ENCODE results near the gene EHBP1. TPM values are rescaled to one million over a fixed set of nuclear protein-coding genes. Genes with fewer than 3 reads are reported as not detected.

Gene EHBP1
- total RNA-seq, 2 experiments from 2014 or later, result 21.4 to 22.3 TPM

DNA sequence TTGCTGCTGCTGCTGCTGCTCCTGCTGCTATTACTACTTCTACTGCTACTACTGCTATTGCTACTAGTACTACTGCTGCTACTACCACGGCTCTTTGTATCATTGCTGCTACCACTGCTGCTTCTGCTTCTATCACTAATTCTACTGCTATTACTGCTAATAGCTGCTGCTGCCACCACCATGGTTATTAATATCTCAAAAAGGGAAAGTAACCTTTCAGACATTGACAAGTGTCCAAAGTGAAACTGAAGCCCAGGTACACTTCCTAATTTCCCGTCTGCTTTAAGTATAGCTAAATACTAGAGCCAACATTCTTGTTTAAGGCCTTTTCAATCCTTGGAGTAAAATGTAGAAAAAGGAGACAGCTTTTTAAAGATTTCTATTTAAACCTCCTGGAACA is 45.4 kb upstream of the EHBP1 start:
- Histone ChIP-seq H3K27me3 (ENCODE audit: control insufficient read depth in 1 of 2, insufficient read depth in 2 of 2, low read length in 2 of 2) (peaks cover 0 to 3% of the 10 kb centered on the region in 2 experiments), H3K4me1 (ENCODE audit: insufficient read depth, low read length) (no peaks in the 10 kb centered on the region), H3K4me3 (ENCODE audit: low read length) (no peak overlapping the region), H3K9me3 (ENCODE audit: control insufficient read depth in 1 of 2, insufficient read depth in 1 of 2, low read length in 2 of 2) (no peaks in the 10 kb centered on the region), H3K36me3 (ENCODE audit: insufficient read depth, low read length) (no peaks in the 10 kb centered on the region), H3K27ac (ENCODE audit: low read depth in 1 of 2, low read length in 2 of 2) (no peak overlapping the region)
- Mint-ChIP-seq H3K9me3 (no peaks in the 10 kb centered on the region), H3K4me3 (no peak overlapping the region), H3K27me3 (no peaks in the 10 kb centered on the region), H3K4me1 (ENCODE audit: low read depth) (no peaks in the 10 kb centered on the region), H3K27ac (no peak overlapping the region), H3K36me3 (ENCODE audit: low read depth) (no peaks in the 10 kb centered on the region)
- TF ChIP-seq, protein P1, sequence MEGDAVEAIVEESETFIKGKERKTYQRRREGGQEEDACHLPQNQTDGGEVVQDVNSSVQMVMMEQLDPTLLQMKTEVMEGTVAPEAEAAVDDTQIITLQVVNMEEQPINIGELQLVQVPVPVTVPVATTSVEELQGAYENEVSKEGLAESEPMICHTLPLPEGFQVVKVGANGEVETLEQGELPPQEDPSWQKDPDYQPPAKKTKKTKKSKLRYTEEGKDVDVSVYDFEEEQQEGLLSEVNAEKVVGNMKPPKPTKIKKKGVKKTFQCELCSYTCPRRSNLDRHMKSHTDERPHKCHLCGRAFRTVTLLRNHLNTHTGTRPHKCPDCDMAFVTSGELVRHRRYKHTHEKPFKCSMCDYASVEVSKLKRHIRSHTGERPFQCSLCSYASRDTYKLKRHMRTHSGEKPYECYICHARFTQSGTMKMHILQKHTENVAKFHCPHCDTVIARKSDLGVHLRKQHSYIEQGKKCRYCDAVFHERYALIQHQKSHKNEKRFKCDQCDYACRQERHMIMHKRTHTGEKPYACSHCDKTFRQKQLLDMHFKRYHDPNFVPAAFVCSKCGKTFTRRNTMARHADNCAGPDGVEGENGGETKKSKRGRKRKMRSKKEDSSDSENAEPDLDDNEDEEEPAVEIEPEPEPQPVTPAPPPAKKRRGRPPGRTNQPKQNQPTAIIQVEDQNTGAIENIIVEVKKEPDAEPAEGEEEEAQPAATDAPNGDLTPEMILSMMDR (IDR thresholded peaks at IDR 0.05), result no peak
- CTCF ChIA-PET, result no interaction called here
- POLR2A ChIA-PET, result no interaction called here
- intact Hi-C loops (cut with DNase I, micrococcal nuclease), result no loop called here
- ATAC-seq (ENCODE audit: poor library complexity), result no peak
- DNase-seq, result no peak

DNA sequence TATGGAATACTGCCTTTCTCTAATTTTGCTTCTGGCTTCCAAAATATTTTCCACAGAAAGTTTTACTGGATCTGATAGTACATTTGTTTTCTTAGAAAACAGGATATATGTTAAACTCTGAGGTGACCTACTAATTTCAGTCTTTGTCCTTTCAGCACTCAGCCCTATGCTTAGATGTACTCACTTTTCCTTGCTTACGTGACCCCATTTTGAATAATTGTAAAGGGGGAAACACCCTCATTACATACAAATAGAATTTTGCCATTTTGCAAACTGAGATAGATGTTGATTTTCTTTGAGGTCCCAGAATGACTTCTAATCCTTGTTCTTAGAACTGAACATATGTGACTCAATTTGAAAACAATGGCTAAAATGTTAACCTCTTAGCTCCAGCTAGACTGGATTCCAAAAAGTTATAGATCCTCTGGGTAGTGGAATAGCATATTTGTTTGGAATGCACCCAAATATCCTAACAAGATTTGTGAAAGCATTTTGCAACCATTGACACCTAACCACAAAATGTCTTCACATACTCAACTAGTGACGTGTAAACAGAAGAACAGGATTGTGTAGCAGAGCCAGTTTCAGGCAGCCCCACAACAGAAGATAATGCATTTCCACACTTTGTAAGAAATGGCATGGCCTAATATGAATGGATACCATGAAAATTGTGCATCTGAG is 44.8 kb upstream of the EHBP1 start:
- no peak for ATAC-seq (ENCODE audit: poor library complexity)
- no peak for DNase-seq
- Histone ChIP-seq H3K36me3 (ENCODE audit: insufficient read depth, low read length) (no peaks in the 10 kb centered on the region), H3K27ac (ENCODE audit: low read depth in 1 of 2, low read length in 2 of 2) (no peak overlapping the region), H3K27me3 (ENCODE audit: control insufficient read depth in 1 of 2, insufficient read depth in 2 of 2, low read length in 2 of 2) (peaks cover 0 to 3% of the 10 kb centered on the region in 2 experiments), H3K4me3 (ENCODE audit: low read length) (no peak overlapping the region), H3K9me3 (ENCODE audit: control insufficient read depth in 1 of 2, insufficient read depth in 1 of 2, low read length in 2 of 2) (no peaks in the 10 kb centered on the region), H3K4me1 (ENCODE audit: insufficient read depth, low read length) (no peaks in the 10 kb centered on the region)
- H3K4me3 Mint-ChIP-seq, result no peak overlapping the region
- ChIA-PET POLR2A (no interaction called here), CTCF (no interaction called here)
- intact Hi-C loops (cut with DNase I, micrococcal nuclease), result no loop called here
- no peaks in the 10 kb centered on the region for H3K27me3 Mint-ChIP-seq
- H3K27ac Mint-ChIP-seq, result no peak overlapping the region
- no peaks in the 10 kb centered on the region for H3K9me3 Mint-ChIP-seq
- H3K4me1 Mint-ChIP-seq (ENCODE audit: low read depth), result no peaks in the 10 kb centered on the region
- TF ChIP-seq, protein P1 (IDR thresholded peaks at IDR 0.05), result no peak
- H3K36me3 Mint-ChIP-seq (ENCODE audit: low read depth), result no peaks in the 10 kb centered on the region

DNA sequence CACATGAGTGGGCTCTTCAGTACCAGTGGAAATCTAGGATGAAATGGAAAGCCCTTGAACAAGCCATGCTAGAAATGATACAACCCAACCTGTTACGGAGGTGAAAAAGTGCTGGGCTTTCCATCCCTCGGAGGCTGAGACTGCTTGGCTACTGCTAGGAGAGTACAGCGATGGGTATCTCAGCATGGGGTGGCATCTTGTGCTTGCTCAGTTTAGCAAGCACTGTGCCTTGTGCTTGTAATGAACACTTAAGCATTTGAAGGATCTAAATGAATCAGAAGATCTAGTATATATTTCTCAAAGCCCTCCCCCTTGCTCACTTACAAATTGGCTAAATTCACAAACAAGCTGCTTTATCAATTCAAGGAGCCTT is 44.3 kb upstream of the EHBP1 start:
- POLR2A ChIA-PET, result no interaction called here
- CTCF ChIA-PET, result no interaction called here
- H3K4me3 ChIP-seq (ENCODE audit: low read length), result no peak overlapping the region

More for the DNA sequence above, 44.3 kb upstream of the EHBP1 start:
- TF ChIP-seq, protein P1 (IDR thresholded peaks at IDR 0.05), result no peak
- no peaks in the 10 kb centered on the region for H3K4me1 ChIP-seq (ENCODE audit: insufficient read depth, low read length)
- no peaks in the 10 kb centered on the region for H3K9me3 Mint-ChIP-seq
- no peaks in the 10 kb centered on the region for H3K4me1 Mint-ChIP-seq (ENCODE audit: low read depth)
- ATAC-seq (ENCODE audit: poor library complexity) (no peak), DNase-seq (no peak)
- H3K27me3 Mint-ChIP-seq, result no peaks in the 10 kb centered on the region
- H3K27ac ChIP-seq (ENCODE audit: low read depth in 1 of 2, low read length in 2 of 2), result no peak overlapping the region
- no peak overlapping the region for H3K27ac Mint-ChIP-seq
- H3K36me3 Mint-ChIP-seq (ENCODE audit: low read depth), result no peaks in the 10 kb centered on the region
- intact Hi-C loops (cut with DNase I, micrococcal nuclease), result no loop called here
- H3K9me3 ChIP-seq (ENCODE audit: control insufficient read depth in 1 of 2, insufficient read depth in 1 of 2, low read length in 2 of 2), result no peaks in the 10 kb centered on the region
- no peak overlapping the region for H3K4me3 Mint-ChIP-seq
- no peaks in the 10 kb centered on the region for H3K36me3 ChIP-seq (ENCODE audit: insufficient read depth, low read length)
- peaks cover 0 to 3% of the 10 kb centered on the region in 2 experiments for H3K27me3 ChIP-seq (ENCODE audit: control insufficient read depth in 1 of 2, insufficient read depth in 2 of 2, low read length in 2 of 2)

All from CD4-positive, alpha-beta T cell (primary cell).